DMS153 (cell line): Measurements from ENCODE around the gene ZKSCAN1.

ENCODE experiments used
- DNase-seq: peaks from one replicate; lab custom pipeline; 2025; lab: John Stamatoyannopoulos, UW

ZKSCAN1 gene

DNA sequence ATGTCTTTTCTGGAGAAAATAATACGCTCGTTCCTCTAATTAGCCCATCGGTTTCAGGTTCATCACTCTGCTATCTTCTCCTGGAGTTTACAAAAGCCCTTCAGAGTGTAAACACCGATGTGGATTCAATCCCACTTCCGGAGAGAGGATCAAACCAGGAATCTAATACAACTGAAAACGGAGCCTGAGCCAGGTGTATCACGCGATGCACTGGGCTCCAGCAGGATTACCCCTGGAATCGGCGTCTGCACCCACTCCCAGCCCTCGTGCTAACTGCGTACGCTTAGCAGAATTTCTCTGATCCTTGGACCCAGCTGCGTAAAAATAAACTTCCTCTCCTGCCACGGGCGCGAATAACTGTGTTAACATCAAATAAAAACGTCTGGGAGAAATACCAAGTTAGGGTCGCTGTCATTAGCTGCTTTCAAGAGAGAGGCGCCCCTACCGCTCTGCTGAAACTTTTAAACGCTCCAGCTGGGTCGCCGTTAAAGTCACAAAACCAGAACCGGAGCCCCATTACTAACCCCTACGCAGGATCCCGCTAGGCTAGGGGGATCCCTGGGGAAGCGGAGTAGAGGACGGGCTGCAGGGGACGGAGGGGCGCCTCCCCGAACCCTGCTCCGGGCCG lies 65.6 kb downstream of the ZKSCAN1 start:
- DNase-seq, result peak; percentile 33

DNA sequence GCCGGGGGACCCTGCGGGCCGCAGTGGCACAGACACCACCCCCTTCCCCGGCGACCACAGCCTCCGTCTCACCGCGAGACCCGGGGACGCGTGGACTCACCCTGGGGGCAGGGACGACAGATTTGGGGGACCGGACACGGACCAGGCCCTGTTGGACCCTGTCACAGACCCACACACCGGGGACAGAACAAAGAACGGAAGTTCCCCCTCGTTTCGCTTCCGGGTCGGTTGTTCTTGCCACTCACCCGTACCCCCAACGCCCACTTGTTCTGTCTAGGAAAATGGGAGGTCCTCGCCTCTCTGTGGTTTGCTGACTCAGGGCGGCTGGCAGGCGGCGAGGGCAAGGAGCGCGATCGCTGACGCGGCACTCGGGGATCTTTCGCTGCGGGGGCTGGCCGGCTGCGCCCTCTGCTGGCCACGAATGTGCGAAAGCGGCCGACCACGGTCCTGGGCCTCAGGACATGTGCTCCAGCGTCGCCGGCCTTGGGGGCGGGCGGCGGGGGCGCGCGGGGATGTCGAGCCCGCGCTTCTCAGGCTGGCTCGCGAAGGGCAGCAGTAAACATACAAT lies 66.2 kb downstream of the ZKSCAN1 start, which contains the start of gene ZNF3:
TSS of gene ZNF3 (minus strand) at position 189 of the 568 bp plus-strand sequence. CDS start 4,366 bp downstream, outside the sequence.
- peak; percentile 98 for DNase-seq

DNA sequence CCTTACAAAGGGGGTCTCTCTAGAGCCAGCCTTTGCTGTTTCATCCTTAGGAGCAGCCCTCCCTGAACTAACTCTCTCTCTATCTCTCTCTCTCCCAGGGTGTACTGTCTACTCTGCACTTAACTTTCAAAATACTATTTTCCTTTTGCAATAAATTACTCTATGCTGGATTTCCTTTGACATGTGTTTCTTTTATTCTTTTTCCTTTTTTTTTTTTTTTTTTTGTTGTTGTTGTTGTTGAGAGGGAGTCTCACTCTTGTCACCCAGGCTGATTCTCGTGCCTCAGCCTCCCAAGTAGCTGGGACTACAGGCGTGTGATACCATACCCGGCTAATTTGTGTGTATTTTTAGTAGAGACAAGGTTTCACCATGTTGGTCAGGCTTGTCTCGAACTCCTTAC lies 67.6 kb downstream of the ZKSCAN1 start:
- no peak for DNase-seq

DNA sequence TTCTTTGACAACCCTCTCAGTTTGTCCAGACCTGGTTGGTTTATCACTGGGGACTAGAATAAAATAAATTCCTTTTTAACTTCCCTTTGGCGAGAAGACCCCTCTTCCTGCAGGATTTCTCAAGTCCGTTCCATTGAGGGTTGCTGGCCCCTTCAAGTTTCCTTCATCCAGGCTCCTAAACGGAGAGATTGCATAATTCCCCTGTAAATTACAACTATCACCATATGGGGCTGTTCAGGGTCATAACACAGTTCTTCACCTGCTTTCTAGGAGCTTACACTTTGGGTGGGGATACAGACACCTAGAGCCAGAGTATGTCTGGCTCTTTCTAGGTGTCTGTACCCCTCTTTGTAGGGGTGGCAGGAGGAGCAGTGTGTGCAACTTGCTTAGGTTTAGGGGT lies 70.1 kb downstream of the ZKSCAN1 start:
- no peak for DNase-seq

DNA sequence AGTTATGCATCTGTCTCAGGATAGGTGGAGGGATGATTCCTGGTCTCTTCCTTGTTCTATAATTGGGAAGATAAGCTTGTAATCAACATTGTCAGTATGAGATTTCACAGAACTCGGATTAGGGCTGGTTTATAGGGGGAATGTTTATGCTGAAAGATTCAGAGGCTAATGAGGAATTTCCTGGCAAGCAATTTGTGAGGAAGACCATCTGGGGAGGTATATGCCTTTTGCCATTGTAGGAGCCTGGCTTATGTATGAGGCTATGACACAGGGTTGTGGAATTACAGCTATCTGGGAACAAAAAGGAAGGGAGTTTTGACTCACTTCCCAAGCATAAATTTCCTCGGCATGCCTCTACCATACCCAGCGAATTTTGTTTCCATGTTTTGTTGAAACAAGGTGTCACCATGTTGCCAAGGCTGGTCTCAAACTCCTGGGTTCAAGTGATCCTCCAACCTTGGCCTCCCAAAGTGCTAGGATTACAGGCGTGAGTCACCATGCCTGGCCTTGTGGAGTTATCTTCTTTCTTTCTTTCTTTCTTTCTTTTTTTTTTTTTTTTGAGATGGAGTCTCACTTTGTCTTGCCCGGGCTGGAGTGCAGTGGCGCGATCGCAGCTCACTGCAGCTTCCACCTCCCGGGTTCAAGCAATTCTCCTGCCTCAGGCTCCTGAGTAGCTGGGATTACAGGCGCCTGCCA lies 71.8 kb downstream of the ZKSCAN1 start:
- no peak for DNase-seq

DNA sequence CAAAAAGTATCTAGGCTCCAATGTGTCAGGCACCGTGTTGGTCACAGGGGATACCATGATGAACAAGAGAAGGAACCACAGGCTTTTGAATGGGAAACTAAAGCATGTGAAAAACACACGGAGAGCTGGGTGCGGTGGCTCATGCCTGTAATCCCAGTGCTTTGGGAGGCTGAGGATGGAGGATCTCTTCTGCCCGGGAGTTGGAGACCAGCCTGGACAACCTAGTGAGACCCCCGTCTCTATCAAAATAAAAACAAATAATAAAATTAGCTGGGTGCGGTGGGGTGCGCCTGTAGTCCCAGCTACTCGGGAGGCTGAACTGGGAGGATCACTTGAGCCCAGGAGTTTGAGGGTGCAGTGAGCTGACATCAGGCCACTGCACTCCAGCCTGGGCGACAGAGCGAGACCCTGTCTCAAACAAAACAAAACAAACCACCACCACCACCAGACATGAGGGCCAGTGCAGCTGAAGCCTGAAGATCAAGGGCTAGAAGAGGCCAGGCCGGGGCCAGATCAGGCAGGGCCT lies 72.8 kb downstream of the ZKSCAN1 start:
- DNase-seq, result no peak

DNA sequence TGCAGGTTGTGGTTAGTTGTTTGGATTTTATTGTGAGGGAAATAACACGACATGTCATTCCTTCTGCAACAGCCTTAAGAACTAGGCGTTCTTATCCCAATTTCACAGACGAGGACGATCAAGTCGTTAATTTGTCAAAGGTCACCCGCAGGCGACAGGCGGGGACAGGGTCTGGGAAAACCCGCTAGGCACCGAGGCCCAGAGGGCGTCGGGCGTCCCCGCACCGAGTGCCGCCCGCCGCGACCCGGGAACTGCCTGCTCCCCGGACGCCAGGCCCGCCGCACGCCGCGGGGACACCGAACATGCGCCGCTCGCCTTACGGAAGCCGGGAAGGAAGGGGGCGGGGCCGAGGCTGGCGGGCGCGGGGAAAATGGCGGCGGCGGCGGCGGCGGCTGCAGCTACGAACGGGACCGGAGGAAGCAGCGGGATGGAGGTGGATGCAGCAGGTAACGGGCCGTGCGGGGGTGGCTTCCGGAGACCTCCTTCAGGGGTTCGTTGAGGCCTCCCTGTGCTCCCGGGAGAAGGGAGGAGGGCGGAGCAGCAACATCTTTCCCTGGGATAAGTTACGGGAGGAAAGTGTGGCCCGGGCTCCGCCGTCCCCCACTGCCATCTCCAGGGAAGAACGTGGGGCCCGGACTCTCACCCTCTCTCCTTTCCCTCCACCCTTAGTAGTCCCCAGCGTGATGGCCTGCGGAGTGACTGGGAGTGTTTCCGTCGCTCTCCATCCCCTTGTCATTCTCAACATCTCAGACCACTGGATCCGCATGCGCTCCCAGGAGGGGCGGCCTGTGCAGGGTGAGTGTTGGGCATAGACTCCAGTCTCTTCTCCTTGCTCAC lies 73.4 kb downstream of the ZKSCAN1 start, which contains the start of gene COPS6:
TSS of gene COPS6 (plus strand) at position 349 of the 837 bp plus-strand sequence. CDS start at position 371, 22 bp downstream.
- DNase-seq, result peak; percentile 43

DNA sequence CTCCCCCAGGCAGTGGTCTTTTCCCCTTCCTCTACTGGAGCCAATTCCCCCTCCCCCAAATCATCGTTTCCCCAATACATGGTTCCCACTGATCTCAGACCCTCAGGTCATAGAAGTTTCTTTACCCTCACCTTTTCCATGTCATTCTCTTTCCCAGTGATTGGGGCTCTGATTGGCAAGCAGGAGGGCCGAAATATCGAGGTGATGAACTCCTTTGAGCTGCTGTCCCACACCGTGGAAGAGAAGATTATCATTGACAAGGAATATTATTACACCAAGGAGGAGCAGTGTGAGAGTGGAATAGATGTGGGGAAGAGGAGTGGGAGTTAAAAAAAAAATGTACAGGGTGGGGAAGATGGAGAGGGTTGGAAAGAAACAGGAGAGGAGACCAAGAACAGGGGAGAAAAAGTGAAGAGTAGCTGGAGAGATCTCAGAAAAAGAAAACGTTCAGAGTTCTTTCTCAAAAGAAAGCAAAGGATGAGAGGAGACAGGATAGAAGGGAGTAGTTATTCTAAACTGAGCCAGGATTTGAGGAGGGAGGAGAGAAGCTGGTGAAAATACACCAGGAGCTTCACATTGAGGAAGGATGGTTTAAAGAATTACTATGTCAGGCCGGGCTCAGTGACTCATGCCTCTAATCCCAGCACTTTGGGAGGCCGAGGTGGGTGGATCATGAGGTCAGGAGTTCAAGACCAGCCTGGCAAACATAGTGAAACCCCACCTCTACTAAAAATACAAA lies 74.2 kb downstream of the ZKSCAN1 start:
- no peak for DNase-seq

DNA sequence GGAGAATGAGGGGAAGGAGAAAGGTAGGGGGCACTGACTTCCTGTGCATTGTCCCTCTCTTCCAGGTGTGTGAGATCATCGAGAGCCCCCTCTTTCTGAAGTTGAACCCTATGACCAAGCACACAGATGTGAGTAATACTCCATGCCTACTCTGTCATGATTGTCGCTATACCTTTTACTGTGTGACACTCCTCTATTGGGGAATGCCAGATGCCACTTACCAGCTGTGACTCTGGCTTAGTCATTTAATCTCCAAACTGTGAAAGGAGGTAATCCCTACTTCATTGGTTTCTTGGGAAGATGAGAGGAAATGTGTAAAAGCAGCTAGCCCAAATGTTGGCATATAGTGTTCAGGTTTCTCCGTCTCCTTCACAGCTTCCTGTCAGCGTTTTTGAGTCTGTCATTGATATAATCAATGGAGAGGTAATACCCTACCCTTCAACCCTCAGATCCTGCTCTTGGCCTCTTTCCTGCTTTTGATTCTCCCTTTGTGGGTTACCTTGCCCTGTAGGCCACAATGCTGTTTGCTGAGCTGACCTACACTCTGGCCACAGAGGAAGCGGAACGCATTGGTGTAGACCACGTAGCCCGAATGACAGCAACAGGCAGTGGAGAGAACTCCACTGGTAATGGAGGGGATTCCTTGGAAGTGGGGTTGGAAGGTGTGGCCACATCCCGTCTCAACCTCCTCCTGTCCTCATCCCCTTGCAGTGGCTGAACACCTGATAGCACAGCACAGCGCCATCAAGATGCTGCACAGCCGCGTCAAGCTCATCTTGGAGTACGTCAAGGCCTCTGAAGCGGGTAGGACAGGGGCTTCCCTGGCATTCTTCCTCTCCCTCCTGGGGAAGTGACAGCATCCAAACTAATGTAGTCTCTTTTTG lies 75.4 kb downstream of the ZKSCAN1 start:
- no peak for DNase-seq
